ENCODE measurements around the gene XYLB. TPM values are rescaled to one million over a fixed set of nuclear protein-coding genes. Genes with fewer than 3 reads are reported as not detected.

The XYLB gene
- polyA plus RNA-seq, 1 of the 3 experiments (the other 2 are of a cell fraction), result 2.7 TPM

DNA sequence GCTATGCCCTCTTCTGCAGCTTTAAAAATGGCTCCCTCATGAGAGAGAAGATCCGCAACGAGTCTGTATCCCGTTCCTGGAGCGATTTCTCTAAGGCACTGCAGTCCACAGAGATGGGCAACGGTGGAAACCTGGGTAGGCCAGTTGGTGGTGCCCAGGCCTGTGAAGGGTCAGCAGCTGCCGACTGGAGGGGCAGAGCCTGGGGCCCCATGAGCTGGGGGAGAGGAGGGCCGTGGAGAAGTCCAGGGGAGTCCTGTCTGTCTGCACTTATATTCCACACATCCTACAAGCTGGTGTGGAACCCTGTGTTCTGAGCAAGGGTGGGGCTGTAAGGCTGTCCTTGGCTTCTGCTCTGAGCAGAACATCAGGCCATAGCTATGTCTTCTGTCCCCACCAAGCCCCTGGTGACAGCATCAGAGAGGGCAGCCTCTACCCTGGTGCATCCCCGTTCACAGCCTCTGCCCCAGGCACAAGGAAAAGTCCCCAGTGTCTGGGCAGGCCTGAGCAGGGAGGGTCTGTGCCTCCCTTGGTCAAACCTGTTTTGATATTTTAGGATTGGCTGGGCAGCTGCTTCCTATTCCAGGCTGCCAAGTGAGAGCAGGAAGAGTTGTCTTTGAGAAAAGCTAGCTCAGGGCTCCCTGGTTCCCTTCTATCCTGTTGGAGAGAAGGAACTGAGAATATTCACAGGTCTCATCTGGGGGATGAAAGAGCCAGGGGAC, 29.7 kb downstream of the XYLB start (continued):
- TF ChIP-seq NFIC (IDR thresholded peaks at IDR 0.05; ENCODE audit: borderline replicate concordance) (no peak), RCOR1 (IDR thresholded peaks at IDR 0.05; ENCODE audit: low read length) (no peak), FOXM1 (IDR thresholded peaks at IDR 0.05; ENCODE audit: low read depth) (no peak), NRF1 (IDR thresholded peaks at IDR 0.05; ENCODE audit: low read depth, low read length) (no peak), RAD21 (IDR thresholded peaks at IDR 0.05; ENCODE audit: low read length) (no peak)
- TF ChIP-seq, protein P1, sequence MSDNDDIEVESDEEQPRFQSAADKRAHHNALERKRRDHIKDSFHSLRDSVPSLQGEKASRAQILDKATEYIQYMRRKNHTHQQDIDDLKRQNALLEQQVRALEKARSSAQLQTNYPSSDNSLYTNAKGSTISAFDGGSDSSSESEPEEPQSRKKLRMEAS (IDR thresholded peaks at IDR 0.05; ENCODE audit: low read depth), result no peak

DNA sequence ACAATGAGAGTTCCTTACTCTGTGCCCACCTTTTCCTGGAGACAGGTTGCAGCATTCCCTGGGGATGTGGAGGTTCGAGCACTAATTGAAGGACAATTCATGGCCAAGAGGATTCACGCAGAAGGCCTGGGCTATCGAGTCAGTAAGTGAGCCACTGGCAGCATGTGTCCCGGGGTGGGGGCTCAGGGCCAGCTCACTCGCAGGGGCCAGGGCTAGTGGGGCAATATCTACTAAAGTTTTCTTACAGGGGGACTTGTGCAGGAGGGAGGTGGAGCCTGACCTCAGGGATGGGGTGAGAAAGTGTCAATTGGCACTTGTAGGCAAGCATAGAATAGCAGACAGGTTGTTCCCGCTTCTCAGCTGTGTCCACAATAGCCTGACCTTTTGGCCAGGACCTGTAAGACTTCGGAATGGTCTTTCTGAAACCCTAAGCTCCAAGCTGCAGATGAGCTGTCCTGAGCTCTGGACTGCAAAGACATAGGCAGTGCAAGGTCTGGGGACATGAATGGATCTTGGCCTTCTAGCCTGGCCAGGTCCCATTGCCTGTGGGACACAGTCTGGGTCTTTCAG, 32.7 kb downstream of the XYLB start:
- no peak overlapping the region for H3K4me3 ChIP-seq (ENCODE audit: low read depth in 2 of 2, low read length in 1 of 2)
- no peaks in the 10 kb centered on the region for H3K27me3 ChIP-seq (ENCODE audit: insufficient read depth)
- TF ChIP-seq SMC3 (IDR thresholded peaks at IDR 0.05; ENCODE audit: low read depth, low read length), result no peak
- no peak for TF ChIP-seq GATA2 (CRISPR knock-in tag; IDR thresholded peaks at IDR 0.05)
- TF ChIP-seq EP300 (IDR thresholded peaks at IDR 0.05; ENCODE audit: borderline replicate concordance in 1 of 2, low read depth in 1 of 2, low read length in 1 of 2), result no peak
- no peak for TF ChIP-seq FOSL2 (IDR thresholded peaks at IDR 0.05; ENCODE audit: borderline replicate concordance, low read depth)
- no peak for TF ChIP-seq EZH2phosphoT487 (IDR thresholded peaks at IDR 0.05; ENCODE audit: borderline replicate concordance, low read depth)
- TF ChIP-seq, protein P1 (IDR thresholded peaks at IDR 0.05; ENCODE audit: low read depth), result no peak
- no peak for TF ChIP-seq RCOR1 (IDR thresholded peaks at IDR 0.05; ENCODE audit: low read length)
- TF ChIP-seq NFIC (IDR thresholded peaks at IDR 0.05; ENCODE audit: borderline replicate concordance), result no peak
- no peak for TF ChIP-seq NRF1 (IDR thresholded peaks at IDR 0.05; ENCODE audit: low read depth, low read length)
- no peak for TF ChIP-seq MEF2A (IDR thresholded peaks at IDR 0.05; ENCODE audit: borderline replicate concordance, low read depth)
- TF ChIP-seq, protein P2, sequence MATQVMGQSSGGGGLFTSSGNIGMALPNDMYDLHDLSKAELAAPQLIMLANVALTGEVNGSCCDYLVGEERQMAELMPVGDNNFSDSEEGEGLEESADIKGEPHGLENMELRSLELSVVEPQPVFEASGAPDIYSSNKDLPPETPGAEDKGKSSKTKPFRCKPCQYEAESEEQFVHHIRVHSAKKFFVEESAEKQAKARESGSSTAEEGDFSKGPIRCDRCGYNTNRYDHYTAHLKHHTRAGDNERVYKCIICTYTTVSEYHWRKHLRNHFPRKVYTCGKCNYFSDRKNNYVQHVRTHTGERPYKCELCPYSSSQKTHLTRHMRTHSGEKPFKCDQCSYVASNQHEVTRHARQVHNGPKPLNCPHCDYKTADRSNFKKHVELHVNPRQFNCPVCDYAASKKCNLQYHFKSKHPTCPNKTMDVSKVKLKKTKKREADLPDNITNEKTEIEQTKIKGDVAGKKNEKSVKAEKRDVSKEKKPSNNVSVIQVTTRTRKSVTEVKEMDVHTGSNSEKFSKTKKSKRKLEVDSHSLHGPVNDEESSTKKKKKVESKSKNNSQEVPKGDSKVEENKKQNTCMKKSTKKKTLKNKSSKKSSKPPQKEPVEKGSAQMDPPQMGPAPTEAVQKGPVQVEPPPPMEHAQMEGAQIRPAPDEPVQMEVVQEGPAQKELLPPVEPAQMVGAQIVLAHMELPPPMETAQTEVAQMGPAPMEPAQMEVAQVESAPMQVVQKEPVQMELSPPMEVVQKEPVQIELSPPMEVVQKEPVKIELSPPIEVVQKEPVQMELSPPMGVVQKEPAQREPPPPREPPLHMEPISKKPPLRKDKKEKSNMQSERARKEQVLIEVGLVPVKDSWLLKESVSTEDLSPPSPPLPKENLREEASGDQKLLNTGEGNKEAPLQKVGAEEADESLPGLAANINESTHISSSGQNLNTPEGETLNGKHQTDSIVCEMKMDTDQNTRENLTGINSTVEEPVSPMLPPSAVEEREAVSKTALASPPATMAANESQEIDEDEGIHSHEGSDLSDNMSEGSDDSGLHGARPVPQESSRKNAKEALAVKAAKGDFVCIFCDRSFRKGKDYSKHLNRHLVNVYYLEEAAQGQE (IDR thresholded peaks at IDR 0.05; ENCODE audit: low read depth, low read length), result no peak
- no peak for TF ChIP-seq SIN3A (IDR thresholded peaks at IDR 0.05; ENCODE audit: borderline replicate concordance, low read depth, low read length)
- TF ChIP-seq, protein P3, sequence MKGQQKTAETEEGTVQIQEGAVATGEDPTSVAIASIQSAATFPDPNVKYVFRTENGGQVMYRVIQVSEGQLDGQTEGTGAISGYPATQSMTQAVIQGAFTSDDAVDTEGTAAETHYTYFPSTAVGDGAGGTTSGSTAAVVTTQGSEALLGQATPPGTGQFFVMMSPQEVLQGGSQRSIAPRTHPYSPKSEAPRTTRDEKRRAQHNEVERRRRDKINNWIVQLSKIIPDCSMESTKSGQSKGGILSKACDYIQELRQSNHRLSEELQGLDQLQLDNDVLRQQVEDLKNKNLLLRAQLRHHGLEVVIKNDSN (IDR thresholded peaks at IDR 0.05; ENCODE audit: borderline replicate concordance, low read depth), result no peak
- H3F3A ChIP-seq (replicated peaks; ENCODE audit: insufficient read depth), result no peaks in the 10 kb centered on the region
- 85% methylated on average over 5 of the region's 7 CpGs for WGBS (ENCODE audit: low lambda C conversion rate)
- no peaks in the 10 kb centered on the region for H3K9me3 ChIP-seq
- H3K79me2 ChIP-seq (ENCODE audit: insufficient read depth), result no peaks in the 10 kb centered on the region
- no peak for DNase-seq
- POLR2A ChIA-PET, result no interaction called here
- no peak overlapping the region for H2AFZ ChIP-seq (ENCODE audit: low read depth)
- no peaks in the 10 kb centered on the region for H3K9me2 ChIP-seq
- H3K27ac ChIP-seq (ENCODE audit: low read depth in 2 of 2, low read length in 1 of 2), result no peak overlapping the region
- no peaks in the 10 kb centered on the region for H4K20me1 ChIP-seq (ENCODE audit: insufficient read depth)
- H3K4me1 ChIP-seq (ENCODE audit: control insufficient read depth in 1 of 2, insufficient read depth in 2 of 2, low read depth in 1 of 2, low read length in 1 of 2), result no peaks in the 10 kb centered on the region
- H3K4me2 ChIP-seq, result no peak overlapping the region
- no peak overlapping the region for H3K9ac ChIP-seq
- H3K36me3 ChIP-seq (replicated peaks in 1 of 2; ENCODE audit: control insufficient read depth in 1 of 2, insufficient read depth in 2 of 2, low read length in 1 of 2), result peaks cover 0 to 14% of the 10 kb centered on the region in 2 experiments
- CTCF ChIA-PET, result interaction anchor here (0.6 to 2.1 kb wide), 2 partner anchors 100 to 109 kb away, joined by 3 to 5 read pairs; no protein-coding TSS in a partner anchor
